ENCODE results near the gene BANP.
"Not testable (repeated sequence)": the region's sequence is repeated elsewhere in the genome, so short reads cannot be mapped to it uniquely, and the experiment has no call there.

Gene BANP

DNA sequence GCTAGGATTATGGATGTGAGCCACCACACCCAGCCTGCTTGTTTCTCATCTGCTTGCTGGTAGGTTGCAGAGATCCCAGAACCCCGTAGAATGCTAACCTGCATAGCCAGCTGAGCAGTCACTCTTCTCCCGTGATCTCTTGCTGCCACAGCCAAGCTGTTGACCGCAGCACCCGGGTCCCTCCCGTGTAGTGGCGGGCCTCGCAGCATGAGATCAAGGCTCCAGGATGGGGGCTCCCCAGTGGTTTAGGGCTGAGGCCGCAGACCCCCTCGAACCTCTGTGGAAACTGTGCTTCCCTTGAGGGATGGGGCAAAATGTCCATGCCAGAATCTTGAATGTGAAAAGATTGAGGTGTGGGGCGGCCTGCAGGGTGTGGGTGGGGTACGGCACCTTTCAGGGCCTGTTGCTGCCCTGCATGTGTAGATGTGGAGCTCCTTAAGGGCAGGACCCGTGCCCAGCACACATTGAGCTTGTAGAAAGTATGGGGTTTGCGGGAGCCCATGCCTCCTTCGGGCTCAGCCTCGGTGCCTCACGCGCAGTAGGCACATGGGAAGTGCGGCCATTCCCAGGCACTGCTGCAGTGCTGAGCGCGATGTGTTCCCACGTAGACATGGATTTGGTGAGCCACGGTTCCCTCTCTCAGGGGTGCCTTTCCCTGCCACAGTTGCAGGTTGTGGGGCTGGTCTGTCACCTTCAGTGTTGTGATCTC is 99.9 kb downstream of the BANP start:
- DNase-seq (ENCODE audit: low read depth), result no peak

DNA sequence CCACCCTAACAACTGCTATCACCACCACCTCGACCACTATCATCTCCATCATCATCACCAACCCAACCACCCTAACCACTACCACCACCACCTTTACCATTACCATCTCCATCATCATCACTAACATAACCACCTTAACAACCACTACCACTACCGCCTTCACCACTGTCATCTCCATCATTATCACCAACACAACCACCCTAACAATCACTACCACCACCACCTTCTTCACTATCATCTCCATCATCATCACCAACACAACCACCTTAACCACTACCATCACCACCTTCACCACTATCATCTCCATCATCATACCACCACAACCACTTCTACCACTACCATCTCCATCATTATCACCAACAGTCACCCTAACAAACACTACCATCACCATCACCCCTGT is 101.4 kb downstream of the BANP start:
- no peak for DNase-seq (ENCODE audit: low read depth)

DNA sequence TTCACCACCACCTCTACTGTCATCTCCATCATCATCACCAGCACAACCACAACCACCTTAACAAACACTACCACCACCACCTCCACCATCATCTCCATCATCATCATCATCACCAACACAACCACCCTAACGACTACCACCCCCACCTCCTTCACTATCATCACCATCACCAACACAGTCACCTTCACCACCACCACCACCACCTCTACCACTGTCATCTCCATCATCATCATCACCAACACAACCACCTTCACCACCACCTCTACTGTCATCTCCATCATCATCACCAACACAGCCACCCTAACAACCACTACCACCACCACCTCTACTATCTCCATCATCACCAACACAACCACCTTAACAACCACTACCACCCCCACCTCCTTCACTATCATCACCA is 102.2 kb downstream of the BANP start:
- not testable (repeated sequence) for DNase-seq (ENCODE audit: low read depth)

DNA sequence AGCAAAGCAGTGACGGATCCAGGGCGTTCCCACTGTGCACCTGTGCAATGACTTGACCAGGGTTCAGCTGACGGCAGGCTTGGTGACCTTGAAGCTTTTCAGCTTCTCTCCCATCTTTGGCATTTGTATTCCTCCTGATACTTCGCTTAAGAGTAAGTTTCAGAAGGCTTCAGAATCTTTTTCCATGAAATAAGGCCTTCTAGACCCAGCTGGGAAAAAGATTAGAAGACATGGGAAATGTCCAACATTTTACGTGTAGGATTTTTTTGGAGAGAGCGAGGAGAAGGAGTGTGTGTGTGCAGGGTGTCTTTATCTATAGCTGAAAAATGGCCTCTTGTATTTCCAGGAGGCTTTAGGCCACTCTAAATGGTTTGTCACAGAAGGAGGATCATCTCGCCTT is 104.1 kb downstream of the BANP start:
- DNase-seq (ENCODE audit: low read depth), result no peak

DNA sequence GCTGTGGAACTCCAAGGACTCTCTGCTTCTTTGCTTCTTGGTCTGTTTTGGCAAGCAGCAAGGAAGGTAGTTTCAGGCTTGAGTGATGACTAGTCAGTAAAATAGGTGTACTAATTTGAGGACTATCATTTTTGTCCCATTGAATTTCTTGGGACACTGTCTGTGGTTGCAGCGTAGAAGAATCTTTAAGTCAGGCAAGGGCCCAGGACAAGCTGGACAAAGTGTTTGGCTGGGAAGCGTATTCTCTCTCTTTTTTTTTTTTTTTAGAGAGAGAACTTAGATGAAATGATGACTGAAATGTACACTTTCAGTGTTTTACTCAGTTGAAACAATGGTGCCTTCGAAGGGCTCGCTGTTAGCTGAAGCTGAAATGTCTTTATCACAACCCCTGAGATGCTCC is 105.0 kb downstream of the BANP start:
- DNase-seq (ENCODE audit: low read depth), result no peak

DNA sequence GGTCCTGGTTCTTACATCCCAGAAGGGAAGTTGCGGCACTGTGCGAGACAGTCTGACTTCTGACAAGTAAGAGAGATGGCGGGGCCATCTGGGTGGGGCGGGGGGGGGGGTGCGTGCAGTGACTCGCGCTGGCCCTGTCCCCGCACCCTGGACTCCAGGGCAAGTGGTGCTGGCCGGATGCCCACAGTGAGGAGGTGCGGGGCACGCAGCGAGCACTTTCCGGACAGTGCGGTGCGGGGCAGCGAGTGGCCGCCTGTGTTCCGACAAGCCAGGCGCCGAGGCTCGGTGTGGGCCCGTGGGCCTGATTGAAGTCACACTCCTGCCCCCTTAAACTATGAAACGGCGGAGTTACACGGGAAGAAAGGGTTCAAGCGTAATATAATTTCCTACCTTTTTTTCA is 106.4 kb downstream of the BANP start:
- no peak for DNase-seq (ENCODE audit: low read depth)

DNA sequence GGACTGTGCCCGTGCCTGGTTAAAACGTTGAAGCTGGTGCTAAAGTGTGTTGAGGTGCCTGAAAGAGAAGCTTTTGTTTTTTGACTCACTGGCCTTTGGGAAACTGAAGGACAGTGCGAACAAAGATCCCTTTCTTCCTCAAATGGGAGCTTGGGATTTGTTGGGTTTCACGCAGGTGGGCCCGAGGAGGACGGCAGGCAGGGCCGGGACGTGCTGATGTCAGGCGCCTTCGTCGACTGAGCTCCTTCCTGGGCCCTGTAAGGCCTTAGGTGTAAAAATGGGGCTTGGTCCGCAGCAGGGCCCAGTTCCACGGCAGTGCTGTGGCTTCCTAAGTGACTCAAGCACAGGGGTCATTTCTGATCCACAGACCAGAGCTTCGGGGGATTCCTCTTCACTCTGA is 106.9 kb downstream of the BANP start:
- no peak for DNase-seq (ENCODE audit: low read depth)

DNA sequence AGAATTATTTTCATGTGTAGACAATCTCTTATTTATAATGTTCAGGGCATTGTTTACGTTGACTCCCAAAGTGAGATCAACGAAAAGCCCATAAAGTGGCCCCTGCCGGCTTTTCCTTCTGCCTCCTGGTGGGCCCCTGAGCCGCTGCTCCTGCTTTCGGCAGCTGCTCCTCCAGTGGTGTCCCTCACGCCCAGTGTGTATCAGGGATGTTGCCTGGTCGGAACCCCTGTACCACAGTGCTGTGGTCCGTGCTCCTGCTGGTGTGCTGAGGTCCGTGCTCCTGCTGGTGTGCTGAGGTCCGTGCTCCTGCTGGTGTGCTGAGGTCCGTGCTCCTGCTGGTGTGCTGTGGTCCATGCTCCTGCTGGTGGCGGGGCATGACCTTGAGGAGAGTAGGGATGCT is 107.6 kb downstream of the BANP start:
- DNase-seq (ENCODE audit: low read depth), result no peak

DNA sequence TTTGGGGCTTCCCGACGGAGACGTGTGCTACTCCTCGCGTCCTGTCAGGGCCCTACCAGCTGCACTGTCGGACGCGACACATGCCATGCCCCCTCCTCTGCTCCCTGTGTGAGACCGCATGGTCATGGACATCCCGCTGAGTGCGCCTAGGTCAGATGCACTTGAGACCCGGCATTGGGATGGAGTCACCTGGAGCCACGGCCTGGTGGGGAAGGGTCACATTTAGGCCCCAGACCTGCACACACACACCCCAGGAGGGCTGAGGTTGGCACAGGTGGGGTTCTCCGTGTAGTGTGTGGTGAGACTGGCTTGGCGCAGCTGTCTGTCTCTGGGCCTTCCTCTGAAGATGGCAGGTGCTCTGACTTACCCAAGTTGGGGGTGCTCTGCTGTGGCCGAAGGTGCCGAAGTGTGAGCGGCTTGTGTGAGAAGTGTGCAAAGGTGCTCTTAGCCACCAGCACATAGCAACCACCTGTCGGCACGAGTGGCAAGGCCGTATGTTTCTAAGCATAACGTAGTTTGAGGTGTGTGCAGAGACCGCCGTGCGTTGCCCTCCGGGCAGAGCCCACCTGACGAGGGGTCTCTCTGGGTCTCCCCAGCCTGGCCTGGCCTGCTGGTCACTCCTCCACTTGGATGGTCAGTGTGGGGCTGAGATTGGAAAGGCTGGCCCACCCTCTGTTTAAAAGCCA is 108.6 kb downstream of the BANP start:
- no peak for DNase-seq (ENCODE audit: low read depth)

DNA sequence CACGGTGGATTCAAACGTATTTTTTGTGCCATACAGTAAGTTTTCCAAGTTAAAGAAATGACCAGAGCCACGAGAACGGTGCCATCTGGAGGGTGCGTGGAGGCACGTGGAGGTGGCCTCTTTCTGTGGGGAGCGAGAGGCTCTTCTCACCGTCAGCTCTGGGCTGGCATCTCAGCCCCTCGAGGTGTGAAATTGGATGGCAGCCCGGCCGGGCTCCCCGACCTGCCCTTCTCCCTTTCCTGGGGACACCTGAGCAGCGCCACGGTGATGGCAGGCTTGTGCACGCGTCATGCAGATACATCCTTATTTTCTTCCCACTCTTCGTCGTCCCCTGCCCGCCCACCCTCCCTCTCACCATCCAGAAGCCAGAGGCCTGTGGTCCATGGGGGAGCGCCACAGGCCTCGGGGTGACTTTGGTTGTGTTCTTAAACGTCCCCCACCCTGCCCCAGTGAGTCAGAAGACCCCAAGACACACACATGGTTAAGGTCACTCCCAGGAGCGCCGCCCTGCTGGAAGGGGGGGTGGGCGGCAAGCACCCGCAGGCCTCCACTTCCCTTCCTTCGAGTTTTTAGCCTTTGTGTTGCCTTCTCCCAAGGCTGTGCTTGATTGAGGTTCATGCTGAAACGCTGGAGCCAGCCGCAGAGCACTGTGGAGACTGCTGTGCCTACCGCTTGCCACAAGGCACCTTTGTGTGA is 109.4 kb downstream of the BANP start:
- no peak for DNase-seq (ENCODE audit: low read depth)

DNA sequence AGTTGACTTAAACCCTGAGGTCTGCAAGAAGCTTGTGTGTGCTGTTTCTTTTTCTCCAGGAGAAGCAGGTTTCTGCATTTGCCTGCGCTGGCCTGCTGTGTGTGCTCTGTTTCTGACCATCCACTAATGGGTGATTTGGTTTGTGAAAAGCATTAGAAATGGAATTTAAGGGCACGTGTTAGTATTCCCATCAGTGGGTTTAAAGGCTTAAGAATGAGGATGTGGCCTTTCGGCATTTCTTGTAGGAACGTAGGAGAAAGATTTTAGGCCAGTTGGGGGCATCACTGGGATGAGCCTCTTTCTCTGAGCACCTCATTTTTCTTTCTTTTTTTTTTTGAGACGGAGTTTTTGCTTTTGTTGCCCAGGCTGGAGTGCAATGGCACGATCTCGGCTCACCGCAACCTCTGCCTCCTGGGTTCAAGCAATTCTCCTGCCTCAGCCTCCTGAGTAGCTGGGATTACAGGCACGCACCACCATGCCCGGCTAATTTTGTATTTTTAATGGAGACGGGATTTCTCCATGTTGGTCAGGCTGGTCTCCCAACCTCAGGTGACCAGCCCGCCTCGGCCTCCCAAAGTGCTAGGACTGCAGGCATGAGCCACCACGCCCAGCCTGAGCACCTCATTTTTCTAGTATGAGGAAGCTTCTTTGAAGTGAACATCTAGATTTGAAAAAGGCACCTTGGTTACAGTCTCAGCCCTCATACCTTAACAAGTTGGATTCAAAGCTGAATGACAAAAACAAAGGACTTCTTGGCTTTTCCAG is 110.3 kb downstream of the BANP start:
- no peak for DNase-seq (ENCODE audit: low read depth)

DNA sequence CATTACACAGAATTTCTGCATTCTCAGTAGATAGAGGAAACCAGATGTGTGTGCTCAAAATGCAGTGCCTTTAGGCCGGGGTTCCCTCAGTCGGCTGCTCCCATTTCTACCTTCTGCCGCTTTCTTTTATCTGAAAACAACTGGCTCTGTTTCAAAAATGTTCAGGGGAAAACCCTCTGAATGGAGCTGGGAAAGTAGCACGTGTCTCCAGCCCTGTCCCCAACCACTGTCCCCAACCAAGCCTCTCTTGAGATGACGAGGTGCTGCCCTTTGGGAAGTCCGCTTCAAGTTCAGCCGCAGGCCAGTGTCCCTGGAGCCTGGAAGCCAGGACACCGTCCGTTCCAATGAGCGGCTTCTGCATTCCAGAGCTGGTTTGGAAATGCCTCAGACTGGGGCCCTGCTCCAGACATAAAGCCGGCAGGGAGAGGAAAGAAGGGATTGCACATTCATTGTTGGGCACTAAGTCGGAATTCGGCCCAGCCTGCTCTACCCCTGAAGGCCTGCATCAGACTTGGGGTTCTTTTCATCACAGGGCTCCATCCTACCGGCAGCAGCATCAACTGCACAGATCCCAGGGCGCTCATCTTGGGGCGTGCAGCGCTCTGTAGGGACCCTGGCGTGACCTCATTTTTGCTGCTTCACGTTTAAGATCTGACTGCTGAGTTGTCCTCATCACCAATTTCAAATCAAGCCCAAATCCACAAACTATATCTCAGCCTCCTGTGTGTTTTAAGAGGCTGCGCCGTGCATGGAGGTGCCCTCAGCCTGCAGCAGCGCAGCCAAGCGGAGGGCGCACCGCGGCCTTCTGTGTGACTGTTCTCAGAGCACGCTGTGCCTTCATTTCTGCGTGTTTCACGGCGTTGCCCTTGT is 111.3 kb downstream of the BANP start:
- no peak for DNase-seq (ENCODE audit: low read depth)

DNA sequence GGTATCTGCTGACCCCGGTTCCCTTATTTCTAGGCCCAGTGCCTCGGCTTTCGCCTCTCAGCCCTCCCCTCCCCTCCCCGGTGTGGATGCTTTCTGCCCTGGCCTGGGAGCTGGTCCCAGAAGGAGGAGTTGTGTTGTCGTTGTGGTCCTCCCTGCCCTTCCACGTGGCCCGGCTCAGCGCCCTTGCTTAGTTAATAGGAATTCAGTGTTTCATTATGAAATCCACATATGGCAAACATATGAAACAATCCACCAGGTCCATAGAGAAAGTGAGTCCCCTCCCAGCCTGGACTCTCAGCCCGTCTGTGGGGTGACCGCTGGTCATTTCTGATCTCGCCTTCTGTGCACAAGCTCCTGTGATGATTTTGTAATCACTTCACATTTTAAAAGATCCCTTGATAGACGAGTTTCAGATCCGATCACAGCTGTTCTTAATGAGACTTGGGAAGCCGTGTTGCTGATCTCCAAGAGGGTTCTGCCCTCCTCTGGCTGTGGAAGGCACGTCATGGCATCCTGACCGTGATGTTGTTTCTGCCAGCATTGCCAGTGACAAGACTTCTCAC is 112.1 kb downstream of the BANP start:
- no peak for DNase-seq (ENCODE audit: low read depth)

DNA sequence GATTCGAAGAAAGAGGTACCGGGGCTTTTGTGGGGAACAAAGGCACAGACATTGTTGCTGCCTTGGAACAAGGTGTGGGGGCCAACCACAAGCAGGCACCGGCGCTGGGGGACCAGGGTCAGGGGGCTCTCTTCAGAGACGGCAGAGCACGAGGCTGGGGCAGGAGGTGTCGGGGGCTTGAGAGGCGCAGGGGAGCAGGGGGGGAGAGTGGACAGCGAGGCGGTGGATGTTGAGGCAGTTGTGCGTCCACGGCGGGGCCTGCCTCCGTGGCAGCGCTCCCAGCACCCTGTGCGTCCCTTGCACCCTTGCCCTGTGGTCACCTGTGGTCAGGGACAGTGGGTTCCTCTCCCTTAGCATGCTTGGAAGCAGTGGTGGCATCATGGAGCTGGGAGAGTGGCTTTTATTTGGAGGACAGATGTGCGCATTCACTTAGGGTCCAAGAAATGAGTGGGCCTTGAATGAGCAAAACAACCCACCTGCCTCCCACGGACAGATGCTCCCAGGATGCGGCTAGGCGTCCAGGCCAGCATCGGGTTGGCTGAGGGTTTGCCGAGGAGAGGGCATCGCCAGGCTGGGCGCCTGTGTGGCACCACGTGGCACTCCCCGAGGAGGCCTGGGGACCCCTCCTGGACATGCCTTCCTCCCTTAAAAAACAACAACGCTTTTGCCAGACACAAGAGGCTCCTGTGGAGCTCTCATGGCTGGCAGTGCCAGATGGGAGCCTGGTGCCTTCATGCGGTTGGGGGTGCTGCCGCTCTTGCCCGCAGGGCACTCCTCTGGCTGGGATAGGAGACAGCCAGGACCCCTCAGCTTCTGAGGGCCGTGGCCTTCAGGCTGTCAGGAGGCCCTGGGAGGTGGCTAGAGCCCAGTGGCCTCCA is 113.0 kb downstream of the BANP start:
- no peak for DNase-seq (ENCODE audit: low read depth)

DNA sequence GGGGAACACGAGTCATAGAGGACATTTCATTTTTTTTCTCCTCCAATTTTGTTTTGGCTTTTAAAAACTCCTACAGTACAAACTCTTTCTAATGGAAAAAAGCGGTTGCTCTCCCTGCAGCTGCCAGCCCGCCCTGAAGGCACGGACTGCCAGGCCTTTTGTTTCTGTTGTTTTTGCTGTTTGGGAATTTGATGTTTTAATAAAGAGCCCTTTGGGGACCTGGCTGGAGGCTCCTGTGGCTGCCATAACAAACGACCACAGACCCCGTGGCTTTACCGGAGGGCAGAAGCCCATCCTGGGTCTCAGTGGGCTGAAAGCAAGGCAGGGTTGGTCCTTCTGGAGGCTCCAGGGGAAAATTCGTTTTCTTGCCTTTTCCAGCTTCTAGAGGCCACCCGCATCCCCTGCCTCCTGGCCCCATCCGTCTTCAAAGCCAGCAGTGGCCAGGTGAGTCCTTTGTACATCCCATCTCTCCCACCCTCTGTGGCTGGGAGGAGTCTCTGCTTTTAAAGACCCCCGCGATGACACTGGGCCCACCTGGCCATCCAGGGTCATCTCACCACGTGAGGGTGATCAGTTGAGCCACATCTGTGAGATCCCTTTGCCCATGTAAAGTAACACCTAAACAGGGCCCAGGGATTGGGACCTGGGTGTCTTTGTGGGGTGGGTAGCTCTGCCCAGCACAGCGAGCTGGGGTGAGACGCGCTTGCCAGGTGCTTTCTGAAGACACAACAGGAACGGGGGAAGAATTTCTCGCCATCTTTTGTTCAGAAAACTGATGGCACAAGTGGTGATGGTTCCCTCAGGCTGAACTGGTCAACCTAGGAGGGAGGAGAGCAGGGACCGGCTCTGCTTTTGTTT is 113.9 kb downstream of the BANP start:
- no peak for DNase-seq (ENCODE audit: low read depth)

DNA sequence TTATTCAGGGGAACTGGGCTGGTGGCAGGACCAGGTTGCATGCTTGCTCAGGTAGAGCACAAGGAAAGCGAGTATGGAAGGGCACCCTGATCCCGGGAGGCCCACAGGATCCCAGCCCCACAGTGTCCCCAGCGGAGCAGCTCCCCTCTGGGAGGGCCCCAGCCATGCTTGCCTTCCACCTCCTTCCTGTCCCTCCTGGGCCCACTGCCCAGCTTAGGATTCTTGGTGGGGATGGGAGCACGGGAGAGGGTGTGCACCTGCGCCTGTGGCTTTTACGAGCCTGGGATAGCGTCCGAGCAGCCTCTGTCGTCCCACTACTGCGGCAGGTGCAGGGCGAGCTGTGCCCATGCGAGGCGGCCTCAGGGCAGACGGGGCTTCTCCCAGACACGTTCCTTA is 114.5 kb downstream of the BANP start:
- no peak for DNase-seq (ENCODE audit: low read depth)

DNA sequence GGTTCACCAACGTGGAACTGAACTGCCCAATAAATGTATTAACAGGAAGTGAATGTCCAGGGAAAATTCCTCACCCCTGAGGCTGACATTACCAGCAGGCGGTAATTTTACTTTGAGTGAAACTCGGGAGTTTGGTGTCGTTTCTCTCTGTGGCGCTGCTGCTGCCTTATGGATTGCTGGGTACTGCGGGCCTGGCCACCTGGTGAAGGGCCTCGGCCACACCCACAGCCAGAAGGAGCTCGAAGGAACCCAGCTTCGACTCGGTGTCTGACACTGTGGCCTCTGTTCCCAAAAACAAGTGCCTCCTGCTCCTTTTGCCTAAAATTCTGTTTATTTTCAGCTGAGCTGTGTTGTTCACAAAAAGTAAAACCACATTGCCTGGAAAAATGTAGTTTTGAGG is 115.0 kb downstream of the BANP start:
- DNase-seq (ENCODE audit: low read depth), result no peak

DNA sequence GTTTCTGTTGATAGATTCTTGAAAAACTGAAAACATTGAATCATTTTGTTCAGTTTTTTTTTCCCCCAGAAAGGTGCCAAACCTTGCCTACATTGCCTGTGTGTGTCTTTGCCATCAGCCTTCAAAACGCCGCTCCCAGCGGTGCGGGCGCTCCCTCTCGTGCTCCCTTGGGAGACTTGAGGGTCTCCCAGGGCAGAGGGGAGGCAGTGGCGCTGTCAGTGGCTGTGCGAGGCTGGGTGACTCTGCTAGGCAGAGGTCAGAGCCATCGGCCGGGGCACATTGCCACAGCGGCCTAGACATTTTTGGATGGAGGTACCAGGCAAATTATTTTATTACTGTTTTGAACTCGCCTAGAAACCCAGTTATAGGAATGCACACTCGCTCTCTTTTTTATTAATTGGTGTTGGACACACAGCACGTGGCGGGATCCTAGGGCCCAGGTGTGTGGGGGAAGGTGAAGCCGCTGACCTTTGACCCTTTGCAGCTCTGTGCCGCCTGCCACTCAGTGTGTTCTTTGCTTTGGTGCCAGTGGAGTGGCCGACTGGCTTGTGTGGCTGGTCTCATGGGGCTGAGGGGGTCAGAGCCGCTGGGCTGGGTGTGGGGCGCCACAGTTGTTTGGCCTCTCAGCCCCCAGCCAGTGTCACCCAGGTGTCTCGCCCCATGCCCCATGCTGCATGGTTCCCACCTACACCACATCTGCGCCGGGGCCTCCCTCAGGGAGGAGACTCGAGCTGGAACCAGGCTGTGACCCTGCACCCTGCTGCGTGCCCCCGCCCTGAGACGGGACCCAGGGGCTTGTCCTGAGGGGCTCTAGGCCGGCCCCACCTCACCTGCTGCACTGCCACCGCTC is 115.7 kb downstream of the BANP start:
- DNase-seq (ENCODE audit: low read depth), result no peak

Data from activated T-helper 1 cell treated with Interleukin-2 at 50 U/mL for 16 hours (primary cell).